GM12878 (cell line): Measurements from ENCODE around the gene EEIG2. TPM values are rescaled to one million over a fixed set of nuclear protein-coding genes. Genes with fewer than 3 reads are reported as not detected.

Experiments
- BCL3 ChIP-seq: IDR thresholded peaks from 2 replicates; pipeline ENCODE4 v1.6.1; 2011; ENCODE audit warnings: borderline replicate concordance, low read depth, mild to moderate bottlenecking, moderate library complexity, low read length; ENCODE audit not compliant: insufficient read depth, poor library complexity, severe bottlenecking
- BHLHE40 ChIP-seq, 2 experiments: fragments of 450-650 bp in 1 of 2; IDR thresholded peaks; 2 replicates each; pipeline ENCODE4 v1.6.1; 2011 to 2017; ENCODE audit warnings: low read depth in 2 of 2, borderline replicate concordance in 1 of 2, improper control_type of control experiment in 1 of 2, low read length in 1 of 2, mild to moderate bottlenecking in 1 of 2
- CUX1 ChIP-seq: IDR thresholded peaks from 2 replicates; pipeline ENCODE4 v1.6.1; 2012; ENCODE audit warnings: improper control_type of control experiment, low read depth, low read length; ENCODE audit not compliant: insufficient replicate concordance
- ELK1 ChIP-seq: IDR thresholded peaks from 2 replicates; pipeline ENCODE4 v1.6.1; 2012; ENCODE audit warnings: low read depth, low read length, improper control_type of control experiment
- FOXK2 ChIP-seq: fragments of 450-650 bp; IDR thresholded peaks from 2 replicates; pipeline ENCODE4 v1.6.1; 2017; ENCODE audit warnings: mild to moderate bottlenecking, moderate library complexity
- HCFC1 ChIP-seq: fragments of 150-350 bp; IDR thresholded peaks from 2 replicates; pipeline ENCODE4 v1.6.1; 2014; ENCODE audit warnings: low read length
- KAT2A ChIP-seq: conservative IDR thresholded peaks from 2 replicates; pipeline ENCODE4 v1.6.1; 2011; ENCODE audit warnings: low read depth, low read length; ENCODE audit not compliant: control insufficient read depth
- NFXL1 ChIP-seq: fragments of 450-650 bp; IDR thresholded peaks from 2 replicates; pipeline ENCODE4 v1.6.1; 2017; ENCODE audit warnings: antibody characterized with exemption, mild to moderate bottlenecking, borderline replicate concordance
- NR2C2 ChIP-seq: IDR thresholded peaks from 2 replicates; pipeline ENCODE4 v1.6.1; 2011; ENCODE audit warnings: borderline replicate concordance, low read depth; ENCODE audit not compliant: control insufficient read depth, insufficient read length
- PBX3 ChIP-seq: IDR thresholded peaks from 2 replicates; pipeline ENCODE4 v1.6.1; 2011; ENCODE audit warnings: mild to moderate bottlenecking, low read depth, low read length, moderate library complexity; ENCODE audit not compliant: insufficient replicate concordance
- SIX5 ChIP-seq: IDR thresholded peaks from 2 replicates; pipeline ENCODE4 v1.6.1; 2011; ENCODE audit warnings: mild to moderate bottlenecking, low read depth, low read length, moderate library complexity; ENCODE audit not compliant: severe bottlenecking
- SKIL ChIP-seq: fragments of 450-650 bp; IDR thresholded peaks from 2 replicates; pipeline ENCODE4 v1.6.1; 2017; ENCODE audit warnings: mild to moderate bottlenecking, low read depth, inconsistent platforms; ENCODE audit not compliant: poor library complexity, severe bottlenecking
- SREBF2 ChIP-seq: IDR thresholded peaks from 2 replicates; pipeline ENCODE4 v1.6.1; 2012; ENCODE audit warnings: mild to moderate bottlenecking, low read length
- SUPT20H ChIP-seq: IDR thresholded peaks from 2 replicates; pipeline ENCODE4 v1.6.1; 2011; ENCODE audit warnings: low read depth, mild to moderate bottlenecking, low read length, moderate library complexity, borderline replicate concordance; ENCODE audit not compliant: control insufficient read depth
- USF2 ChIP-seq: IDR thresholded peaks from 2 replicates; pipeline ENCODE4 v1.6.1; 2011; ENCODE audit warnings: low read depth, low read length, improper control_type of control experiment, borderline replicate concordance
- polyA plus RNA-seq, 11 experiments: library from polyadenylated mRNA; depleted of rRNA in 4 of 11; unstranded in 6 of 11; stranded (reverse) in 5 of 11; fragments of >200 nt; fragmentation: Nextera tagmentation in 4 of 11; fragmentation: Illumina TruSeq in 1 of 11; extraction: Ambion mirVana in 4 of 11; extraction: Trizol in 1 of 11; gene quantifications; 1 replicate in 1 of 11; 2 replicates in 10 of 11; pipeline versions ENCODE4 v1.2.1 to v1.2.3, GENCODE V29; 2011 to 2016; ENCODE audit warnings: inconsistent platforms in 2 of 11, missing spikeins in 2 of 11, low read depth in 1 of 11
- total RNA-seq, 4 experiments: library from RNA; depleted of rRNA in 3 of 4; stranded (reverse); fragments of >200 nt in 3 of 4; fragmentation: Illumina TruSeq in 1 of 4; extraction: Trizol in 1 of 4; gene quantifications; 2 replicates each; pipeline versions ENCODE4 v1.2.1 to v1.2.3, GENCODE V29; 2013 to 2021

The EEIG2 gene
- total and polyA plus RNA-seq, 10 of the 15 experiments (the other 5 are each of a cell fraction or from before 2014, with no cell fraction given): 1.4 to 17.2 (median 9.8) TPM

GRCh38 chr1:108551137-108551862, 8.6 kb upstream of the EEIG2 start (continued):
- TF ChIP-seq BHLHE40 (IDR thresholded peaks at IDR 0.05; ENCODE audit: borderline replicate concordance in 1 of 2, low read depth in 2 of 2, low read length in 1 of 2) (peak; percentile 60 to 63; a peak in 2 of 4 replicates), BCL3 (peak; percentile 36), CUX1 (peak; percentile 91), KAT2A (no peak), NFXL1 (no peak), NR2C2 (no peak), SREBF2 (no peak), HCFC1 (no peak), ELK1 (no peak), FOXK2 (no peak), PBX3 (no peak), SUPT20H (no peak), SKIL (peak; percentile 85), SIX5 (no peak), USF2 (no peak)
